ENCODE results near the gene SLC6A19.
"Not testable (repeated sequence)": the region's sequence is repeated elsewhere in the genome, so short reads cannot be mapped to it uniquely, and the experiment has no call there.

SLC6A19 gene

DNA sequence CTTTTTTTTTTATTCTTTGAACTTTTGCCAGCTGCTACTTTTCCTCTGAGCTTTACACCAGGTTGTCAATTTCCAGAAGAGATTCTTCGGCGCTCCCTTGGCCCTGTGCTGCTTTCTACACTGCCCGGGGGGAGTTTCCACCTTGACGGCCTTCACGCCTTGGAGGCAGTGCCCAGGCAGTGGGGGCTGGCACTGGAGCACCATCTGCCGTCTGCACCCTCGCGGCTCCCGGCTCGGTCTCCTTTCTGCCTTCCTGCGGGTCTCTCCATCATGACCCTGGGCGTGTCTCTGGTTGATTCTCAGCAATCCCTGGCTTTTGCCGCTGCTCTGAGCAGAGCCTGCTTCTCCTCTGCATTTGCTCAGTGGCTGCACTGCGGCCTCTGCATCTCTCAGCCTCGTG is 26.7 kb downstream of the SLC6A19 start:
- no peak for TF ChIP-seq CTCF (IDR thresholded peaks at IDR 0.05; ENCODE audit: low read depth, low read length)
- peak; percentile 62 for DNase-seq
- Histone ChIP-seq H3K36me3 (no peaks in the 10 kb centered on the region), H3K27me3 (ENCODE audit: insufficient read depth, low read depth, severe bottlenecking) (no peaks in the 10 kb centered on the region), H3K27ac (peak overlapping the region; percentile 47), H3K4me3 (ENCODE audit: low read depth, low read length) (0 out of 2 replicates have a peak overlapping the region, but pooled peaks have one; percentile 7), H3K9me3 (ENCODE audit: severe bottlenecking) (no peaks in the 10 kb centered on the region)

DNA sequence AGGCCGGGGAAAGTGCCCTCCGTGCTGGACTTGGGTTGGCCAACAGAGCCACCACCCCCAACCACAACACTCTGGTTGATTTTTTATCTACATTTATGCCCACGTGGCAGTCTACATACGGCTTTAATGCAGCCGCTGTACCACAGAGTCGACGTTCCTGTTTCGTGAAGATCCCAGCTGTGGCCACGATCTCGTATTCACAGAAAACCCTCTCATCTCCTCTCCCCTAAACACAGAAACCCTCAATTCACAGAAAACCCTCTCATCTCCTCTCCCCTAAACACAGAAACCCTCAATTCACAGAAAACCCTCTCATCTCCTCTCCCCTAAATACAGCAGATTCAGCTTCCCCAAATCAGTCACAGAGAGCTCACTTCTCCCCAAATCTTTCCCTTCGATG is 27.6 kb downstream of the SLC6A19 start:
- H3K4me3 ChIP-seq (ENCODE audit: low read depth, low read length); DNase-seq; H3K9me3 ChIP-seq (ENCODE audit: severe bottlenecking); H3K36me3 ChIP-seq; H3K27me3 ChIP-seq (ENCODE audit: insufficient read depth, low read depth, severe bottlenecking); H3K27ac ChIP-seq: not testable (repeated sequence)

DNA sequence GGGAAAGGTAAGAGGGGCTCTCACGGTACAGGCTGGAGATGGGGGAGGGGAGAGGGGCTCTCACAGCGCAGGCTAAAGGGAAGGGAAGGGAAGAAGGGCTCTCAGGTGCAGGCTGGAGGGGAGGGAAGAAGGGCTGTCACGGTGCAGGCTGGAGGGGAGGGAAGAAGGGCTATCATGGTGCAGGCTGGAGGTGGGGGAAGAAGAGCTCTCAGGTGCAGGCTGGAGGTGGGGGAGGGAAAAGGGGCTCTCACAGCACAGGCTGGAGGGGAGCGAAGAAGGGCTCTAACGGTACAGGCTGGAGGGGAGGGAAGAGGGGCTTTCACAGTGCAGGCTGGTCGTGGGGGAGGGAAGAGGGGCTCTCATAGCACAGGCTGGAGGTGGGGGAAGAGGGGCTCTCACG is 28.4 kb downstream of the SLC6A19 start:
- H3K27ac ChIP-seq = no peak overlapping the region
- H3K27me3 ChIP-seq (ENCODE audit: insufficient read depth, low read depth, severe bottlenecking) = no peaks in the 10 kb centered on the region
- no peak for TF ChIP-seq CTCF (IDR thresholded peaks at IDR 0.05; ENCODE audit: low read depth, low read length)
- peaks cover 8% of the 10 kb centered on the region for H3K9me3 ChIP-seq (ENCODE audit: severe bottlenecking)
- H3K4me3 ChIP-seq (ENCODE audit: low read depth, low read length) = no peak overlapping the region
- H3K36me3 ChIP-seq = no peaks in the 10 kb centered on the region
- no peak for DNase-seq

DNA sequence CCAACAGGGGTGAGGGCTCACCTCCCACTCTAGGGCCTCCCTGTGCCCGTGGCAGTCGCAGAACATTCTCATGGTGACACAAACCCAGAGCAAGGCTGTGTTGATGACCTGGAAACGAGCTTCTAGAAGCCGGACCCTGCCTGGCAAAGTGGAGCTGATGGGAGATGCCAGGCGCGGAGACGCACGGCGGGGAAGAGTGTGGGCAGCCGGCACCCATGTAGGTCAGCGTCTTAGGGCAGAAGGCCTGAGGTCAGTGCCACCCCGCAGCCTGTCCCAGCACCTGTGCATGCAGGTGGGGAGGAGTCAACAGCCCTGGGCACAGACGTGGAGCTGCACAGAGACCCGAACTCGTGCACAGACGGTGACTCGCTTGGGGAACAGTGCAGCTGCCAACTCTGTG is 29.2 kb downstream of the SLC6A19 start:
- Histone ChIP-seq H3K27ac (no peak overlapping the region), H3K4me3 (ENCODE audit: low read depth, low read length) (no peak overlapping the region), H3K36me3 (no peaks in the 10 kb centered on the region), H3K9me3 (ENCODE audit: severe bottlenecking) (peaks cover 15% of the 10 kb centered on the region), H3K27me3 (ENCODE audit: insufficient read depth, low read depth, severe bottlenecking) (no peaks in the 10 kb centered on the region)
- TF ChIP-seq CTCF (IDR thresholded peaks at IDR 0.05; ENCODE audit: low read depth, low read length) = no peak
- DNase-seq = no peak

DNA sequence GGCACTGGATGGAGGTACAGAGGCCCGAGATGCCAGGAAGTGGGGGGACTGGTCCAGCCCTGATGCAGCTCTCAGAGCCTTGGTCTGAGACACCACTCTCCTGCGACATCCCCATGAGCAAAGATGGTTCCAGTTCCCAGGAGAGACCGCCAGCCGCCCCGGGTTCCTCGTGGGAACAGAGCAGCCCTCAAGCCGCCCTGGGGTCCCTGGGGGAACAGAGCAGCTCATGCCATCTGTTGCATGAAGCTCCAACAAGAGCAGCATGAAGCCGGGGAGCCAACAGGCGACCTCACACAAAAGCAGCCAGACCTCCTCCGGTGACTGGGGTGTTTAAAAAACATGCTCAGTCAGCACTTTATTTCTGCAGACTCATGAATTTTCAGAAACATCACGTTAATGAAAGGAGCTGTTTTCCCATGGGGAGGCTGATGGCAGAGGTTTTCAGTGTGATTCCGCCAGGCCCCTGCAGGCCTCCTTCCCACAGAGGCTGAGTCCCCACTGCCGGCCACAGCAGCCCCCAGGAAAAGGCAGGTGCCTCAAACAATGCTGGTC is 30.0 kb downstream of the SLC6A19 start:
- H3K27me3 ChIP-seq (ENCODE audit: insufficient read depth, low read depth, severe bottlenecking) = no peaks in the 10 kb centered on the region
- DNase-seq = no peak
- H3K9me3 ChIP-seq (ENCODE audit: severe bottlenecking) = peaks cover 24% of the 10 kb centered on the region
- no peak overlapping the region for H3K4me3 ChIP-seq (ENCODE audit: low read depth, low read length)
- no peak overlapping the region for H3K27ac ChIP-seq
- H3K36me3 ChIP-seq = no peaks in the 10 kb centered on the region
- TF ChIP-seq CTCF (IDR thresholded peaks at IDR 0.05; ENCODE audit: low read depth, low read length) = no peak

- DNase-seq = no peak
- TF ChIP-seq CTCF (IDR thresholded peaks at IDR 0.05; ENCODE audit: low read depth, low read length) = no peak
- Histone ChIP-seq H3K27ac (no peak overlapping the region), H3K9me3 (ENCODE audit: severe bottlenecking) (peaks cover 27% of the 10 kb centered on the region), H3K36me3 (no peaks in the 10 kb centered on the region), H3K4me3 (ENCODE audit: low read depth, low read length) (no peak overlapping the region), H3K27me3 (ENCODE audit: insufficient read depth, low read depth, severe bottlenecking) (no peaks in the 10 kb centered on the region)
Measured at GRCh38 chr5:1232780-1233179, 31.4 kb downstream of the SLC6A19 start.

Data from WERI-Rb-1 (cell line).